Activated T-cell treated with anti-CD3 and anti-CD28 coated beads, Interleukin-2, amount 50 U/mL, for 72 hours (primary cell): Measurements from ENCODE around the gene PPM1M. TPM values are rescaled to one million over a fixed set of nuclear protein-coding genes. Genes with fewer than 3 reads are reported as not detected.

Experiments used
- ATAC-seq, 2 donors: fragments of 150-1000 bp; cut with Tn5 transposase; replicated peaks in 1 of 2; 2 replicates each; pipeline ENCODE4 v1.10.0; 2021; ENCODE audit warnings: moderate library complexity in 2 of 2, mild to moderate bottlenecking in 1 of 2
- DNase-seq, 2 donors: peaks; one replicate each; pipeline ENCODE4 v3.0.0; 2021 to 2022; ENCODE audit warnings: mixed read lengths in 1 of 2
- H3K27ac Mint-ChIP-seq: one replicate; pipeline ENCODE4 v1.8.0; 2022; ENCODE audit warnings: mild to moderate bottlenecking, moderate library complexity, mixed read lengths
- H3K27me3 Mint-ChIP-seq: one replicate; pipeline ENCODE4 v1.8.0; 2022; ENCODE audit warnings: low read depth, mixed read lengths
- H3K36me3 Mint-ChIP-seq, 2 donors: one replicate each; pipeline ENCODE4 v1.8.0; 2022; ENCODE audit warnings: mixed read lengths in 2 of 2, mild to moderate bottlenecking in 1 of 2; ENCODE audit not compliant: insufficient read depth in 2 of 2
- H3K4me1 Mint-ChIP-seq: one replicate; pipeline ENCODE4 v1.8.0; 2022; ENCODE audit warnings: low read depth, mixed read lengths
- H3K4me3 Mint-ChIP-seq, 2 donors: one replicate each; pipeline ENCODE4 v1.8.0; 2022; ENCODE audit warnings: mild to moderate bottlenecking in 2 of 2, mixed read lengths in 2 of 2, moderate library complexity in 2 of 2
- H3K9me3 Mint-ChIP-seq, 2 donors: one replicate each; pipeline ENCODE4 v1.8.0; 2022; ENCODE audit warnings: mixed read lengths in 2 of 2
- total RNA-seq, 2 donors: library from RNA; stranded (reverse); gene quantifications; one replicate each; pipeline ENCODE4 v1.2.3, GENCODE V29; 2022

The PPM1M gene
- total RNA-seq, 2 donors from 2014 or later: 119 to 121 TPM

DNA sequence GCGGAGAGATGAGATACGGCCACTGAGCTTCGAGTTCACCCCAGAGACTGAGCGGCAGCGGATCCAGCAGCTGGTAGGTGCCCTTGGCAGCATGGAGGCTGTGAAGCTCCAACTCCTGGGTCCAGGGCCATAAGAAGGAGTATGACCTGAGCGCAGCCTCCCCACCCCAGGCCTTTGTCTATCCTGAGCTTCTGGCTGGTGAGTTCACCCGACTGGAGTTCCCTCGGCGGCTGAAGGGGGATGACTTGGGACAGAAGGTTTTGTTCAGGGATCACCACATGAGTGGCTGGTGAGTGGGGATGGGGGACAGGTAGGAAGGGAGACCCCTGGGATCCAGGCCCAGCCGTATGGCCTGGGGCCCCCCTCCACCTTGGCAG, 2.6 kb downstream of the PPM1M start:
- Mint-ChIP-seq H3K4me1 (peaks cover 81% of the 10 kb centered on the region), H3K36me3 (peaks cover 20 to 32% of the 10 kb centered on the region in 2 donors), H3K27me3 (no peaks in the 10 kb centered on the region), H3K4me3 (peak overlapping the region; percentile 90 to 91), H3K27ac (peak overlapping the region; percentile 85), H3K9me3 (peaks cover 2 to 3% of the 10 kb centered on the region in 2 donors)
- ATAC-seq (no peak), DNase-seq (no peak)

DNA sequence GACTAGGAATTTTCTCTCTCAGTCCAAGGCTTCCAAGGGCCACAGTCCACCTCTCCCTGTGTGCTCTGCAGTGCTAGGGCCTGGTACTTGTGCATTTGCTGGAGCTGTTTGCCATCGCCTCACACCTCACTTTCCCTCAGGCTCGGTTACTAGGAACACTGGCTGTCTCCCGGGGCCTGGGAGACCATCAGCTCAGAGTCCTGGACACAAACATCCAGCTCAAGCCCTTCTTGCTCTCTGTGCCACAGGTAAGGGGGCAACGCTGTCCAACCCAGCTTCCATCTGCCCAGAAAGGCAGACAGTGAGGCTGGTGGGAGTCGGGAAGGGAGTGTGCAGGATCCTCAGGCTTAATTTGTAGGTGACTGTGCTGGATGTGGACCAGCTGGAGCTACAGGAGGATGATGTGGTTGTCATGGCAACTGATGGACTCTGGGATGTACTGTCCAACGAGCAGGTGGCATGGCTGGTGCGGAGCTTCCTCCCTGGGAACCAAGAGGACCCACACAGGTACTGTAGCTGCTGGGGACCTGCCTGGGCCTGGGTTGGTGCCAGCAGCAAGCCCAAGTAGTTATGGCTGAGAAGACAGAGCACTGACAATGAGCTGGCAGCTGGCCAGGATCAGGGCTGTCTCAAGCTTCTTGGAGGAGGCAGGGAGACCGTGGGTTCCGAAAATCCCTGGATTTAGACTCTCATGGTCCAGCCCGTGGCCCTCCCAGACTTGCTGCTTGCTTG, 3.4 kb downstream of the PPM1M start:
- Mint-ChIP-seq H3K9me3 (no peaks in the 10 kb centered on the region), H3K27ac (peak overlapping the region; percentile 89), H3K4me1 (peaks cover 81% of the 10 kb centered on the region), H3K27me3 (no peaks in the 10 kb centered on the region), H3K4me3 (peak overlapping the region; percentile 90 to 91), H3K36me3 (peaks cover 23 to 29% of the 10 kb centered on the region in 2 donors)
- ATAC-seq (no peak), DNase-seq (no peak)

DNA sequence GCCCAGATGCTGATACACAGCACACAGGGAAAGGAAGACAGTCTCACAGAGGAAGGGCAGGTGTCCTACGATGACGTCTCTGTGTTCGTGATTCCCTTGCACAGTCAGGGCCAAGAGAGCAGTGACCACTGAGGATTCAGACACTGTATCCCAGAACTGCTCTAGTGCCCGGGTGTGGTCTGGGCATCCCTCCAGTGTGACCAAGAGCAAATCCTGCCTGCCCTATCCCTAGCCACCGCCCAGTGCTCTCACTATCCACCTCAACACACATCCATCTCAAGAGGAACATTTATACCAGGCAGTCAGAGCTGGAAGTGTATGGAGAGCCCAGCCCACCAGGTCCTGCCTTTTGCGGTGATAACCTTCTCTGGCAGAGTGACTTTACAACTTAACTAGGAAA, 4.1 kb downstream of the PPM1M start:
- ATAC-seq: no peak
- Mint-ChIP-seq H3K4me3 (peak overlapping the region in 1 of 2 donors; percentile 6), H3K27ac (peak overlapping the region; percentile 89), H3K9me3 (no peaks in the 10 kb centered on the region), H3K4me1 (peaks cover 81% of the 10 kb centered on the region), H3K27me3 (no peaks in the 10 kb centered on the region), H3K36me3 (peaks cover 23 to 29% of the 10 kb centered on the region in 2 donors)
- DNase-seq: no peak

GRCh38 chr3:52250122-52250521, 4.6 kb downstream of the PPM1M start:
- Mint-ChIP-seq H3K4me3 (peak overlapping the region in 1 of 2 donors; percentile 26), H3K27ac (peak overlapping the region; percentile 89), H3K9me3 (no peaks in the 10 kb centered on the region), H3K4me1 (peaks cover 81% of the 10 kb centered on the region), H3K27me3 (no peaks in the 10 kb centered on the region), H3K36me3 (peaks cover 23 to 29% of the 10 kb centered on the region in 2 donors)
- no peak for ATAC-seq
- no peak for DNase-seq

DNA sequence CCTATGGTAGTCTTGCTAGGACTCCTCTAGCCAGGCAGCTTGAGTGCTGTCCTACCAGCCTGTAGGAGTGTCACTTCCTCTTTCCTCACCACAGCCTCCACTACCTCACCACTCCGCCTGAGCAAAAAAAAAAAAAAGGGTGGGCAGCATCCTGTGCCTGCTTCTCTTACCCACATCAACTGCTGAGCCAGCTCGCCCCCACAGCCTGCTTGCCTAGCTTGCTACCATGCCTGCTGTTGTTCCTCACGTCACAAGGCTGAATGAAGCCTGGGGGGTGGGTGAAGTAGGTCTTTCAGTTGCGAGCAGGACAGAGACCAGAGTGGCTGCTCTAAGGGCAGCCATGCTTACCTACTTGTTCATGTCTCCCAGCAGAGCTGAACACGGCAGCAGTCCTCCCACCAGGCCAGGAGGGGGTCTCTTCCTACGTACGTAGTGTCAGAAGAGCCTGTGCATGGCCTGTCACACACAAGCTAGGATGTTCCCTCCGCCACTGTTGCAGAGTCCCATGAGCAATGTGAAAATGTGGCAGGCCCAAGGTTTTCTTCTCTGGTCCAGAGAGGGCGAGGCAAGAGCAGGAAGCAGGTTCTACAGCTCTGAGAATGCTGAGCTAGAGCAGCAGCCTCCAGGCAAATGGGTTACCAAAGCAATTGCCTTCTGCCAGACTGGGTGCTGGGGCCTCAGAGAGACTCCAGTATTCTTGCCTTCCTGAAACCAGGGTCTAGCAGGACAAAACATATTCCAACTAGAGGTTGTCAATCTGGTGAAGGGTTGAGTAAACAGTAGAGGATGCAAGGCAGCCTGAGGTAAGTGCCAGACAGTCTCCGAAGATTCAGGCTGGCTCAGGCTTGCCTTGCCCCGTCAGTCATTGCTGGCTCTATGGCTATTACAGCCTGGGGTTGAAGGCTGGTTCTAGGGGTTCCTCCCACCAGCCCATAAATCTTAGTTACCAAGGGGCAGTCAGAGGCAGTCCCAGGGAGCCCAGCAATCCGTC, 8.1 kb downstream of the PPM1M start:
- Mint-ChIP-seq H3K27me3 (no peaks in the 10 kb centered on the region), H3K4me3 (peak overlapping the region; percentile 79 to 86), H3K9me3 (no peaks in the 10 kb centered on the region), H3K27ac (peak overlapping the region; percentile 94), H3K4me1 (peaks cover 88% of the 10 kb centered on the region), H3K36me3 (peaks cover 14 to 35% of the 10 kb centered on the region in 2 donors)
- DNase-seq (peak; percentile 82 to 89), ATAC-seq (peak; percentile 91 to 96)

DNA sequence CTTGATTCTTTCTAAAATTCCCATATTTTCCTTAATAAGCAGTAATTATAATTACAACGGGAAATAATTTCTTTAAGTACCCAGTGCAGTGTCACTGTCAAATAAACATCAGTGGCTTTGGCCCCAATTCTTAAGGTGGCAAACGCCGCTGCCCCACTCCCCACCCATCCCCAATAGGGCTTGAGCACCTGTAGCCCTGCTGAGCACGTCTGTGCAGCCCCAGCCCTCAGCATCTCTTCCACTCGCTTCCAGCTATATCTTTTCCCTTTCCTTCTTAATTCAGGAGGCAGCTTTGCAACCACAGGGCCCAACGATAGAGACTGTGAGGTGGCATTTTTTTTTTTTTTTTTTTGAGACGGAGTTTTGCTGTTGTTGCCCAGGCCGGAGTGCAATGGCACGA, 9.0 kb downstream of the PPM1M start:
- peak overlapping the region; percentile 51 for H3K27ac Mint-ChIP-seq

DNA sequence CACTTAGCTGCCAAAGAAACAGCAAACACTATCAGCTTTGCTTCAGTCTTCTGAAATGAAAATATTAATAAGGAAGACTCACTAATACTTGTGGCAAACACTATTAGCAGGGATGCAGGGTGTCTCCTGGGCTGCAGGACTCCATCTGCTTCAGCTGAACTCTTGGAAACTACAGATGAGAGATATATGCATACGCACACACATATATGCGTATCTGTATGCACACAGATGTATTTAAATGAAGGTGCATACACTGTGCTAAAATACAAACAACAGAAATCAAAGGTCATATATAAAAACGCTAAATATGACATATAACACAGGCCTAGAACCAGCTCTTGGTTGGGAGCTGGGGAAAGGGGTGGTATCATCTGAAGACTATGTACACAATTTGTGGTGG, 10.6 kb downstream of the PPM1M start:
- Mint-ChIP-seq H3K9me3 (no peaks in the 10 kb centered on the region), H3K27ac (peak overlapping the region; percentile 78), H3K27me3 (no peaks in the 10 kb centered on the region), H3K36me3 (peaks cover 19 to 49% of the 10 kb centered on the region in 2 donors), H3K4me1 (peaks cover 97% of the 10 kb centered on the region), H3K4me3 (no peak overlapping the region)
- no peak for ATAC-seq
- no peak for DNase-seq

More for the DNA sequence above, 9.0 kb downstream of the PPM1M start:
- DNase-seq: no peak
- ATAC-seq: no peak
- H3K27me3 Mint-ChIP-seq: no peaks in the 10 kb centered on the region
- peak overlapping the region in 1 of 2 donors; percentile 37 for H3K4me3 Mint-ChIP-seq
- no peaks in the 10 kb centered on the region for H3K9me3 Mint-ChIP-seq
- peaks cover 89% of the 10 kb centered on the region for H3K4me1 Mint-ChIP-seq
- H3K36me3 Mint-ChIP-seq: peaks cover 15 to 38% of the 10 kb centered on the region in 2 donors

DNA sequence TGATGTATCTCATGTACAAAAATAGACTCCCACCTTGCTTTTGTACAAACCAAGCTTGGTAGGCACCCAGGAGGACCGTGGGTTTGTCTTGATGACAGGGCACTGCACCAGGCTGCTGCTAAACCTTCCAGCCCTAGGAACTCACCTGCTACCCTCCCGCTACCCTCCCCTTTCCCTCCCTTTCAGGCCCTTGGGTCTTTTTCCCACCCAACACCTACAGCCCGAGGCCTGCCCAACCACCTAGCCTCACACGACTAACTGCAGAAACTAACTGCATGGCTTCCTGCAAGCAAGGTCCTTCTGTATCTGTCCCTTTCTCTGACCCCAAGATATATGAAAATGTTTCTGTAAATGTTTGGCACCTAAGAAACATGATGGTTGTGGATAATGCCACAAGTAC, 11.1 kb downstream of the PPM1M start:
- Mint-ChIP-seq H3K4me1 (peaks cover 99% of the 10 kb centered on the region), H3K4me3 (no peak overlapping the region), H3K27me3 (no peaks in the 10 kb centered on the region), H3K36me3 (peaks cover 19 to 53% of the 10 kb centered on the region in 2 donors), H3K9me3 (no peaks in the 10 kb centered on the region), H3K27ac (peak overlapping the region; percentile 91)
- DNase-seq (no peak), ATAC-seq (no peak)

GRCh38 chr3:52257911-52258310, 12.4 kb downstream of the PPM1M start:
- Mint-ChIP-seq H3K27ac (peak overlapping the region; percentile 91), H3K36me3 (peaks cover 20 to 57% of the 10 kb centered on the region in 2 donors), H3K4me3 (peak overlapping the region in 1 of 2 donors; percentile 43), H3K27me3 (no peaks in the 10 kb centered on the region), H3K9me3 (no peaks in the 10 kb centered on the region), H3K4me1 (peaks cover 97% of the 10 kb centered on the region)
- DNase-seq (no peak), ATAC-seq (no peak)

DNA sequence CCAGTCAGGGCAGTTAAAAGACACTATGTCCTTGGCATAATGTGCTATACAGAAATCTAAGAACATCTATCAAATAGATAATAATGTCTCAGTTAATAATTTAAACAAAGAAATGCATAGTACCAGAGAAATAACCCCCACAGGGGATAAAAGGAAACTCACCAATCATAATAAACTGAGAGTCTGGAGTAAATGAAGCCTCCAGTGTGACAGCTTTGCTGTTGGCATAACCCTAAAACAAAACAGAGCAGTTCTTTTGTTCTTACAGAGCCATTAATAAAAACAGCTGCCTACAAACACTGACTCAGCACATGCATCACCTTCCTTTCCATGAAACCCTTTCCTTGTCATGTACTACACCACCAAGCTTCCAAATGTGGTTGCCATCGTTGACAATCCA, 13.5 kb downstream of the PPM1M start:
- peaks cover 97% of the 10 kb centered on the region for H3K4me1 Mint-ChIP-seq
- H3K9me3 Mint-ChIP-seq: no peaks in the 10 kb centered on the region
- no peak for DNase-seq
- H3K36me3 Mint-ChIP-seq: peaks cover 23 to 65% of the 10 kb centered on the region in 2 donors
- no peaks in the 10 kb centered on the region for H3K27me3 Mint-ChIP-seq
- no peak overlapping the region for H3K4me3 Mint-ChIP-seq
- peak in 1 of 2 donors; percentile 43 for ATAC-seq
- H3K27ac Mint-ChIP-seq: peak overlapping the region; percentile 91

DNA sequence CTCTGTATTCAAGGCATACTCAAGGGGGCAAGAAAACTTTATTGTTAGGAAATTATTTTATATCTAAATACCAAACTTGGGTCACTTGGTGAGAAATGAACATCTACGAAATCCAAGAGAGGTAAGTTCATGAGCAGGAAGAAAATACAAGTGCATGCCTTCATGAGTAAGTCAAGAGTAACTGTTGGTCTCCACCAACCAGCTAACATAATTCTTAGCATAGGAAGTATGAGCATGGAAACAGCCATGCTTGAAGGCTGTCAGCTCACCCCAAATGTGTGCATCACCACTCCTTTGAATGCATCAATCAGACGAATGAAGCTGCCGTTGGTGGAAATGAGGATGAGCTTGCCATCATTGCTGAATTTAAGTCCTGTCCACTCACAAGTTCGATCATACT, 13.9 kb downstream of the PPM1M start:
- peaks cover 25 to 69% of the 10 kb centered on the region in 2 donors for H3K36me3 Mint-ChIP-seq
- H3K4me3 Mint-ChIP-seq: no peak overlapping the region
- ATAC-seq (peak in 1 of 2 donors; percentile 44), DNase-seq (no peak)
- H3K27ac Mint-ChIP-seq: peak overlapping the region; percentile 91
- H3K27me3 Mint-ChIP-seq: no peaks in the 10 kb centered on the region
- H3K9me3 Mint-ChIP-seq: no peaks in the 10 kb centered on the region
- peaks cover 97% of the 10 kb centered on the region for H3K4me1 Mint-ChIP-seq

DNA sequence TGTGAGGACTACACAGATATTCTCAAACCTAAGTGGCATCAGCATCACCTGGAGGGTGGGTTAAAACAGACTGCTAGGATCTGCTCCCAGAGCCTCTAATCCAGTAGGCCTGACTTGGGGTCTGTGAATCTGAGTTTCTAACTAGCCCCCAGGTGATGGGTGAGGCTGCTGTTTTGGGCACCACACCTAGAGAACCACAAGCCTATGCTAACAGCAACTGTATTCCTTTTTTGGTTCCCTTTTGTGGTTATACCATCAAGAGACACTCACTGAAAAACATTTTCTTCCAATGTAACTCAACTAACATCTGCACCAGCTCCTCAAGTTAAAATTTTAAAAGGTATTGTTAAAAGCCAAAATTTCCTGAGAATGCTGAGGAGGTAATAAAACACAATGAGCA, 16.9 kb downstream of the PPM1M start:
- DNase-seq (no peak), ATAC-seq (no peak)
- peaks cover 25 to 77% of the 10 kb centered on the region in 2 donors for H3K36me3 Mint-ChIP-seq
- H3K4me3 Mint-ChIP-seq: no peak overlapping the region
- H3K4me1 Mint-ChIP-seq: peaks cover 94% of the 10 kb centered on the region
- H3K27me3 Mint-ChIP-seq: no peaks in the 10 kb centered on the region
- no peaks in the 10 kb centered on the region for H3K9me3 Mint-ChIP-seq
- H3K27ac Mint-ChIP-seq: peak overlapping the region; percentile 85

- ATAC-seq (no peak), DNase-seq (no peak)
- Mint-ChIP-seq H3K9me3 (no peaks in the 10 kb centered on the region), H3K4me1 (peaks cover 95% of the 10 kb centered on the region), H3K4me3 (no peak overlapping the region), H3K27me3 (no peaks in the 10 kb centered on the region), H3K36me3 (peaks cover 23 to 74% of the 10 kb centered on the region in 2 donors), H3K27ac (peak overlapping the region; percentile 49)
These were observed 19.8 kb downstream of the PPM1M start for GRCh38 chr3:52265387-52265786.
